Measurements from ENCODE around the gene MAJIN. TPM values are rescaled to one million over a fixed set of nuclear protein-coding genes. Genes with fewer than 3 reads are reported as not detected.

The MAJIN gene
- total and polyA plus RNA-seq, 10 of the 15 experiments (the other 5 are each of a cell fraction or from before 2014, with no cell fraction given): 0.10 TPM; not detected in 9

DNA sequence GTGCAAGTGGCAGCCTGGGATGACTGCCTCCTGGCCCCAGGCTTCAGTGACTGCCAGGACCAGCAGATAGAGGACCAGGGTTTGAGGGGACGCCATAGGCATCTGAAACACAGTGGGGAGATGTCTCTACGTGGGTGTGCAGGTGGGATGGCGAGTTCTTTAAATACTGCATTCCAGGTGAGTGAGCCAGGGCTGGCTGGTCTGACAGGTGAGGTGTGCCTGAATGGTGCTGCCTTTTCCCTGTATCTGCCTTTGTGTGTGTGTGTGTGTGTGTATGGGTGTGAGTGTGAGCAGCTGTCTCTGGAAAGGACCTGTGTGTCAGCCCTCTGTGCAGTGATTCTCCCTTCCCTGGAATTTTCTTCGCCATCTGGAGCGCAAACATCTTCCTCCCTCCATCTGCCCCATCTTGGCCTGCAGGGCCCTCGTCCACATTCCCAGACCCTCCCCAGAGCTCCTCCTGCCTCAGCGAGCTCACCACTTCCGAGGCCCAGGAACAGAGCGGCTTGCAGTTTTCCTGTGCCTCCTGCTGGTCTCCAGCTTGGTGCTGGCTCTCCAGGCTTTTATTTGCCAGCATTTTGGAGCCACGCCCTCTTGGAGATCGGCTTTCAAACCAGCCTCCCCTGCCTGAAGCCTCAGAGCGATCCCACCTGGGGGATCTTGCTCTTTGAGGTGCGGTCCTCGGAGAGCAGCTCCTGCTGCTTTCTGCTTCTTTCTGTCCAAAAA, 36.4 kb downstream of the MAJIN start, which contains the start of gene GPHA2 (continued):
- TF ChIP-seq, protein P1, sequence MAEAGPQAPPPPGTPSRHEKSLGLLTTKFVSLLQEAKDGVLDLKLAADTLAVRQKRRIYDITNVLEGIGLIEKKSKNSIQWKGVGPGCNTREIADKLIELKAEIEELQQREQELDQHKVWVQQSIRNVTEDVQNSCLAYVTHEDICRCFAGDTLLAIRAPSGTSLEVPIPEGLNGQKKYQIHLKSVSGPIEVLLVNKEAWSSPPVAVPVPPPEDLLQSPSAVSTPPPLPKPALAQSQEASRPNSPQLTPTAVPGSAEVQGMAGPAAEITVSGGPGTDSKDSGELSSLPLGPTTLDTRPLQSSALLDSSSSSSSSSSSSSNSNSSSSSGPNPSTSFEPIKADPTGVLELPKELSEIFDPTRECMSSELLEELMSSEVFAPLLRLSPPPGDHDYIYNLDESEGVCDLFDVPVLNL (IDR thresholded peaks at IDR 0.05; ENCODE audit: low read depth, low read length): no peak
- no peak for TF ChIP-seq MYC (IDR thresholded peaks at IDR 0.05; ENCODE audit: insufficient read depth, insufficient read length, insufficient replicate concordance, low read length, severe bottlenecking)

DNA sequence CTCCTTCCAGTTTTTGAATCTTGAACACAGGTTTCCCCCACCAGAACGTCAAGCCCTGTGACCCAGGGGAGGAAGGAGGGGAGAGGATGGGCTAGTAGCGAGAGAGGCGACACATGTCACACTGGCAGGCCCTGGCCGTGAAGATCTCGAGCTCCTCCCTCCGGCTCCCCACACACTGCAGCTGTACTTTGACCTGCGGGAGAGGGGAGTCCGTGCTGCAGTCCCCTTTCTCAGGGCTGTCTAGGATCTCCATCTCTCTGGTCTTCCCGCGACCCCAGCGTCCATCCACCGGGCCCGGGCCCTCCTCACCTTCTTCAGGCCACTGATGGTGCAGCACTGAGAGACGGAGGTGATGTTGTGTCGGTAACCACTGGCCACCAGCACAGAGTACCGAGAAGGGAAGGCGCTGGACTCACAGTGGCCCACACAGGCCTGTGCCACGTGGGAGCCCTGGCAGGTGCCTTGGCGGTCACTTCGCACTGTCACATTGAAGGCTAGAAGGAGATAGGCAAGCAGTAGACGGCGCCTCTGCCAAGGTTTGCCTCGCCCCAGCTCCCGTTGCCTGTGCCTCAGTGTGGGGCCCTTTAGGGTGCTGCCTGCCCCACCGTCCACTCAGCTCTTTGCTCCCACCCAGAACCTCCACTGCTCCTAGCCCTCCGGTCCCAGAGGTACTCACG, 37.1 kb downstream of the MAJIN start:
- no TSS peak for BruUV-seq (replicated peaks)
- ChIA-PET SMC1A (ENCODE audit: uncharacterized antibody, unreplicated experiment) (no interaction called here), CTCF (interaction anchor here (1.5 to 1.6 kb wide), 2 partner anchors 10 to 87 kb away, joined by 3 read pairs; no protein-coding TSS in a partner anchor), POLR2A (no interaction called here), RAD21 (ENCODE audit: unreplicated experiment) (interaction anchor here (0.6 to 0.8 kb wide), 2 partner anchors 10 to 31 kb away, joined by 3 read pairs; partner anchors contain the start of gene PPP2R5B)
- DNase-seq (ENCODE audit: low read depth, low spot score): no peak
- Histone ChIP-seq H3K4me1 (ENCODE audit: control insufficient read depth, insufficient read depth, low read length) (no peaks in the 10 kb centered on the region), H3K79me2 (ENCODE audit: control insufficient read depth, insufficient read depth, low read length) (no peaks in the 10 kb centered on the region), H2AFZ (ENCODE audit: control insufficient read depth, low read depth, low read length) (no peak overlapping the region), H3K4me3 (no peak overlapping the region), H3K27ac (ENCODE audit: control insufficient read depth, insufficient read depth) (no peak overlapping the region), H3K9ac (ENCODE audit: control insufficient read depth, insufficient read depth, low read length) (no peak overlapping the region), H3K4me2 (ENCODE audit: control insufficient read depth, insufficient read depth) (no peak overlapping the region), H3K27me3 (replicated peaks in 1 of 2; ENCODE audit: control insufficient read depth in 2 of 2, insufficient read depth in 2 of 2, low read length in 1 of 2) (peaks cover 0 to 1% of the 10 kb centered on the region in 2 experiments; a peak in 1 of 4 replicates), H4K20me1 (ENCODE audit: control insufficient read depth, insufficient read depth) (no peaks in the 10 kb centered on the region), H3K36me3 (ENCODE audit: control insufficient read depth in 2 of 2, insufficient read depth in 2 of 2, low read length in 1 of 2) (no peaks in the 10 kb centered on the region; a peak in 1 of 4 replicates), H3K9me3 (replicated peaks; ENCODE audit: control insufficient read depth, insufficient read depth, low read length) (no peaks in the 10 kb centered on the region)
- intact Hi-C loops (cut with micrococcal nuclease; ENCODE audit: unreplicated experiment) (no loop called here), in situ Hi-C loops (cut with MboI) (no loop called here)
- TF ChIP-seq HDGF (IDR thresholded peaks at IDR 0.05) (no peak), TARDBP (IDR thresholded peaks at IDR 0.05; ENCODE audit: borderline replicate concordance) (no peak), DPF2 (IDR thresholded peaks at IDR 0.05) (no peak)
- TF ChIP-seq, protein P2, sequence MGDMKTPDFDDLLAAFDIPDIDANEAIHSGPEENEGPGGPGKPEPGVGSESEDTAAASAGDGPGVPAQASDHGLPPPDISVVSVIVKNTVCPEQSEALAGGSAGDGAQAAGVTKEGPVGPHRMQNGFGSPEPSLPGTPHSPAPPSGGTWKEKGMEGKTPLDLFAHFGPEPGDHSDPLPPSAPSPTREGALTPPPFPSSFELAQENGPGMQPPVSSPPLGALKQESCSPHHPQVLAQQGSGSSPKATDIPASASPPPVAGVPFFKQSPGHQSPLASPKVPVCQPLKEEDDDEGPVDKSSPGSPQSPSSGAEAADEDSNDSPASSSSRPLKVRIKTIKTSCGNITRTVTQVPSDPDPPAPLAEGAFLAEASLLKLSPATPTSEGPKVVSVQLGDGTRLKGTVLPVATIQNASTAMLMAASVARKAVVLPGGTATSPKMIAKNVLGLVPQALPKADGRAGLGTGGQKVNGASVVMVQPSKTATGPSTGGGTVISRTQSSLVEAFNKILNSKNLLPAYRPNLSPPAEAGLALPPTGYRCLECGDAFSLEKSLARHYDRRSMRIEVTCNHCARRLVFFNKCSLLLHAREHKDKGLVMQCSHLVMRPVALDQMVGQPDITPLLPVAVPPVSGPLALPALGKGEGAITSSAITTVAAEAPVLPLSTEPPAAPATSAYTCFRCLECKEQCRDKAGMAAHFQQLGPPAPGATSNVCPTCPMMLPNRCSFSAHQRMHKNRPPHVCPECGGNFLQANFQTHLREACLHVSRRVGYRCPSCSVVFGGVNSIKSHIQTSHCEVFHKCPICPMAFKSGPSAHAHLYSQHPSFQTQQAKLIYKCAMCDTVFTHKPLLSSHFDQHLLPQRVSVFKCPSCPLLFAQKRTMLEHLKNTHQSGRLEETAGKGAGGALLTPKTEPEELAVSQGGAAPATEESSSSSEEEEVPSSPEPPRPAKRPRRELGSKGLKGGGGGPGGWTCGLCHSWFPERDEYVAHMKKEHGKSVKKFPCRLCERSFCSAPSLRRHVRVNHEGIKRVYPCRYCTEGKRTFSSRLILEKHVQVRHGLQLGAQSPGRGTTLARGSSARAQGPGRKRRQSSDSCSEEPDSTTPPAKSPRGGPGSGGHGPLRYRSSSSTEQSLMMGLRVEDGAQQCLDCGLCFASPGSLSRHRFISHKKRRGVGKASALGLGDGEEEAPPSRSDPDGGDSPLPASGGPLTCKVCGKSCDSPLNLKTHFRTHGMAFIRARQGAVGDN (IDR thresholded peaks at IDR 0.05): no peak
- no peak for FAIRE-seq
- no peak for ATAC-seq
- WGBS (ENCODE audit: insufficient coverage, insufficient replicate concordance, low lambda C conversion rate, missing lambda C conversion rate): 74% methylated on average over 23 of the region's 27 CpGs
